Measurements from ENCODE around the gene PROK2.

- TF ChIP-seq EP300 (IDR thresholded peaks at IDR 0.05) (no peak), POLR2A (IDR thresholded peaks at IDR 0.05) (no peak)
Measured at GRCh38 chr3:71771884-71772283, 13.1 kb downstream of the PROK2 start.

Measured in gastroesophageal sphincter (tissue), 2 donors.